GM12878 (cell line): ENCODE results near the gene CCDC127.

Experiments
- CTCF ChIP-seq, 3 experiments: IDR thresholded peaks in 2 of 3; conservative IDR thresholded peaks in 1 of 3; 2 replicates each; pipeline ENCODE4 v1.5.1; 2011; ENCODE audit warnings: low read depth in 3 of 3, low read length in 3 of 3, mild to moderate bottlenecking in 3 of 3, control low read depth in 2 of 3, moderate library complexity in 2 of 3, inconsistent platforms in 1 of 3, mixed read lengths in 1 of 3; ENCODE audit not compliant: control insufficient read depth in 2 of 3, insufficient read depth in 1 of 3; ENCODE audit errors: extremely low read depth in 1 of 3
- KDM1A ChIP-seq: fragments of 200-600 bp; sonication (generic); IDR thresholded peaks from 2 replicates; pipeline ENCODE4 v1.6.1; 2016; ENCODE audit warnings: borderline replicate concordance
- TF ChIP-seq, protein P1 (sequence below): IDR thresholded peaks from 2 replicates; pipeline ENCODE4 v1.6.1; 2012; ENCODE audit warnings: improper control_type of control experiment, low read depth, low read length; ENCODE audit not compliant: insufficient replicate concordance

DNA sequence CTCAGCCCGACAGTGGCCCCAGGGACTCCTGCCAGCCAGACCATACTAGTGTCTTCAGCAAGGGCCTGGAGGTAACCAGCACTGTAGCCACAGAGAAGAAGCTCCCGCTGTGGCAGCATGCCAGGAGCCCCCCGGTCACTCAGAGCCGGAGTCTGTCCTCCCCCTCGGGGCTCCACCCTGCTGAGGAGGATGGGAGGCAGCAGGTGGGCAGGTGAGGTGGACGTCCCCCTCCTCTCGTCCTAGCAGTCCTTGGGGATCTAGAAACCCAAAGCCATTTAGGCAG lies 54.7 kb downstream of the CCDC127 start:
- TF ChIP-seq KDM1A, result no peak
- TF ChIP-seq, protein P1, sequence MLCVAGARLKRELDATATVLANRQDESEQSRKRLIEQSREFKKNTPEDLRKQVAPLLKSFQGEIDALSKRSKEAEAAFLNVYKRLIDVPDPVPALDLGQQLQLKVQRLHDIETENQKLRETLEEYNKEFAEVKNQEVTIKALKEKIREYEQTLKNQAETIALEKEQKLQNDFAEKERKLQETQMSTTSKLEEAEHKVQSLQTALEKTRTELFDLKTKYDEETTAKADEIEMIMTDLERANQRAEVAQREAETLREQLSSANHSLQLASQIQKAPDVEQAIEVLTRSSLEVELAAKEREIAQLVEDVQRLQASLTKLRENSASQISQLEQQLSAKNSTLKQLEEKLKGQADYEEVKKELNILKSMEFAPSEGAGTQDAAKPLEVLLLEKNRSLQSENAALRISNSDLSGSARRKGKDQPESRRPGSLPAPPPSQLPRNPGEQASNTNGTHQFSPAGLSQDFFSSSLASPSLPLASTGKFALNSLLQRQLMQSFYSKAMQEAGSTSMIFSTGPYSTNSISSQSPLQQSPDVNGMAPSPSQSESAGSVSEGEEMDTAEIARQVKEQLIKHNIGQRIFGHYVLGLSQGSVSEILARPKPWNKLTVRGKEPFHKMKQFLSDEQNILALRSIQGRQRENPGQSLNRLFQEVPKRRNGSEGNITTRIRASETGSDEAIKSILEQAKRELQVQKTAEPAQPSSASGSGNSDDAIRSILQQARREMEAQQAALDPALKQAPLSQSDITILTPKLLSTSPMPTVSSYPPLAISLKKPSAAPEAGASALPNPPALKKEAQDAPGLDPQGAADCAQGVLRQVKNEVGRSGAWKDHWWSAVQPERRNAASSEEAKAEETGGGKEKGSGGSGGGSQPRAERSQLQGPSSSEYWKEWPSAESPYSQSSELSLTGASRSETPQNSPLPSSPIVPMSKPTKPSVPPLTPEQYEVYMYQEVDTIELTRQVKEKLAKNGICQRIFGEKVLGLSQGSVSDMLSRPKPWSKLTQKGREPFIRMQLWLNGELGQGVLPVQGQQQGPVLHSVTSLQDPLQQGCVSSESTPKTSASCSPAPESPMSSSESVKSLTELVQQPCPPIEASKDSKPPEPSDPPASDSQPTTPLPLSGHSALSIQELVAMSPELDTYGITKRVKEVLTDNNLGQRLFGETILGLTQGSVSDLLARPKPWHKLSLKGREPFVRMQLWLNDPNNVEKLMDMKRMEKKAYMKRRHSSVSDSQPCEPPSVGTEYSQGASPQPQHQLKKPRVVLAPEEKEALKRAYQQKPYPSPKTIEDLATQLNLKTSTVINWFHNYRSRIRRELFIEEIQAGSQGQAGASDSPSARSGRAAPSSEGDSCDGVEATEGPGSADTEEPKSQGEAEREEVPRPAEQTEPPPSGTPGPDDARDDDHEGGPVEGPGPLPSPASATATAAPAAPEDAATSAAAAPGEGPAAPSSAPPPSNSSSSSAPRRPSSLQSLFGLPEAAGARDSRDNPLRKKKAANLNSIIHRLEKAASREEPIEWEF, result no peak
- TF ChIP-seq CTCF (IDR thresholded peaks at IDR 0.05 in 2 of 3, conservative IDR thresholded peaks at IDR 0.05 in 1 of 3; ENCODE audit: control insufficient read depth in 2 of 3, extremely low read depth in 1 of 3, insufficient read depth in 1 of 3, low read depth in 3 of 3, low read length in 3 of 3), result no peak
